Testis (tissue), 3 donors: ENCODE results near the gene LIMK2. TPM values are rescaled to one million over a fixed set of nuclear protein-coding genes. Genes with fewer than 3 reads are reported as not detected.

Experiments used
- DNase-seq: peaks from one replicate; pipeline ENCODE4 v3.0.0-alpha.2; 2019
- H3K27ac ChIP-seq, 2 donors: fragments of 200-600 bp; sonication (generic); one replicate each; pipeline ENCODE4 v1.5.1; 2019
- H3K27me3 ChIP-seq: fragments of 200-600 bp; sonication (generic); one replicate; pipeline ENCODE4 v1.5.1; 2019
- H3K36me3 ChIP-seq: fragments of 200-600 bp; sonication (generic); one replicate; pipeline ENCODE4 v1.5.1; 2017; ENCODE audit warnings: low read depth; ENCODE audit errors: missing control alignments
- H3K4me1 ChIP-seq: fragments of 200-600 bp; sonication (generic); one replicate; pipeline ENCODE4 v1.5.1; 2019
- H3K4me3 ChIP-seq, 2 donors: fragments of 200-600 bp; sonication (generic); one replicate each; pipeline ENCODE4 v1.5.1; 2017 to 2019
- H3K9me3 ChIP-seq: fragments of 200-600 bp; sonication (generic); one replicate; pipeline ENCODE4 v1.5.1; 2017
- CTCF ChIP-seq, 3 experiments: fragments of 450-650 bp in 2 of 3; fragments of 200-600 bp in 1 of 3; sonication (generic) in 1 of 3; IDR thresholded peaks; one replicate each; pipeline ENCODE4 v1.5.1; 2016 to 2019; ENCODE audit warnings: antibody characterized with exemption in 3 of 3, mild to moderate bottlenecking in 2 of 3, moderate library complexity in 1 of 3
- POLR2A ChIP-seq: fragments of 450-650 bp; IDR thresholded peaks from one replicate; pipeline ENCODE4 v1.6.1; 2017; ENCODE audit warnings: antibody characterized with exemption, mild to moderate bottlenecking, moderate library complexity
- WGBS, 2 donors: methylation state at CpG; one replicate each; pipeline ENCODE4 v1.1.5; 2018; 5-methylcytosine and 5-hydroxymethylcytosine counted together
- intact Hi-C: fragments of 100-400 bp; cut with DNase I; formaldehyde crosslinking; loops from one replicate; pipeline ENCODE4 v1.15.1; 2023; ENCODE audit warnings: low total_unique reads
- polyA plus RNA-seq: library from polyadenylated mRNA; stranded (reverse); fragments of 350-450 nt; fragmentation: Illumina TruSeq; extraction: RNeasy Lipid Tissue Mini Kit (QIAGEN cat#74804); gene quantifications from one replicate; pipeline ENCODE4 v1.2.3, GENCODE V29; 2014; ENCODE audit warnings: low read depth, low replicate concordance; ENCODE audit not compliant: insufficient read depth
- total RNA-seq, 2 donors: library from RNA; depleted of rRNA; stranded (reverse); fragments of >200 nt; gene quantifications; one replicate each; pipeline ENCODE4 v1.2.3, GENCODE V29; 2016

LIMK2 gene
- total and polyA plus RNA-seq, 3 donors from 2014 or later = 51.7 to 101 (median 94.0) TPM

- H3K36me3 ChIP-seq = no peaks in the 10 kb centered on the region
- WGBS, 2 donors = 80 to 84% methylated on average over 8 of the region's 8 CpGs
These were observed 111.8 kb downstream of the LIMK2 start for GRCh38 chr22:31323578-31324550.

GRCh38 chr22:31326877-31327276 is 114.8 kb downstream of the LIMK2 start:
- Histone ChIP-seq H3K36me3 (no peaks in the 10 kb centered on the region), H3K9me3 (no peaks in the 10 kb centered on the region), H3K4me1 (no peaks in the 10 kb centered on the region), H3K4me3 (no peak overlapping the region), H3K27me3 (no peaks in the 10 kb centered on the region), H3K27ac (no peak overlapping the region)
- intact Hi-C loops = no loop called here
- TF ChIP-seq CTCF (IDR thresholded peaks at IDR 0.05) = no peak
- no peak for TF ChIP-seq POLR2A
- DNase-seq = no peak
- 93 to 94% methylated on average over 9 of the region's 9 CpGs for WGBS, 2 donors

More at GRCh38 chr22:31323578-31324550, 111.8 kb downstream of the LIMK2 start:
- DNase-seq = no peak
- no peaks in the 10 kb centered on the region for H3K27me3 ChIP-seq
- intact Hi-C loops = no loop called here
- no peaks in the 10 kb centered on the region for H3K4me1 ChIP-seq
- H3K27ac ChIP-seq = no peak overlapping the region
- H3K4me3 ChIP-seq = no peak overlapping the region
- H3K9me3 ChIP-seq = no peaks in the 10 kb centered on the region
- TF ChIP-seq CTCF (IDR thresholded peaks at IDR 0.05) (no peak), POLR2A (no peak)

GRCh38 chr22:31327806-31328543 is 115.9 kb downstream of the LIMK2 start:
- DNase-seq = no peak
- H3K9me3 ChIP-seq = no peaks in the 10 kb centered on the region
- TF ChIP-seq CTCF (IDR thresholded peaks at IDR 0.05) (no peak), POLR2A (no peak)
- H3K27ac ChIP-seq = no peak overlapping the region
- intact Hi-C loops = no loop called here
- H3K27me3 ChIP-seq = no peaks in the 10 kb centered on the region
- no peak overlapping the region for H3K4me3 ChIP-seq
- H3K4me1 ChIP-seq = no peaks in the 10 kb centered on the region
- 88 to 89% methylated on average over 6 to 9 of the region's 9 CpGs for WGBS, 2 donors
- H3K36me3 ChIP-seq = no peaks in the 10 kb centered on the region

- 93 to 98% methylated on average over 8 to 13 of the region's 13 CpGs for WGBS, 2 donors
- H3K36me3 ChIP-seq = no peaks in the 10 kb centered on the region
- H3K27me3 ChIP-seq = no peaks in the 10 kb centered on the region
These were observed 116.5 kb downstream of the LIMK2 start for GRCh38 chr22:31328544-31328960.

More at GRCh38 chr22:31328544-31328960, 116.5 kb downstream of the LIMK2 start:
- Histone ChIP-seq H3K4me3 (no peak overlapping the region), H3K4me1 (no peaks in the 10 kb centered on the region), H3K27ac (no peak overlapping the region), H3K9me3 (no peaks in the 10 kb centered on the region)
- TF ChIP-seq CTCF (IDR thresholded peaks at IDR 0.05) (no peak), POLR2A (no peak)
- DNase-seq = no peak
- intact Hi-C loops = no loop called here
